Activated CD4-positive, alpha-beta T cell treated with anti-CD3 and anti-CD28 coated beads for 48 hours (primary cell): ENCODE results near the gene TBL1X.
"Not testable (repeated sequence)": the region's sequence is repeated elsewhere in the genome, so short reads cannot be mapped to it uniquely, and the experiment has no call there.

Experiments
- DNase-seq: peaks from one replicate; pipeline ENCODE4 v3.0.0-alpha.2; 2020

Gene TBL1X

DNA sequence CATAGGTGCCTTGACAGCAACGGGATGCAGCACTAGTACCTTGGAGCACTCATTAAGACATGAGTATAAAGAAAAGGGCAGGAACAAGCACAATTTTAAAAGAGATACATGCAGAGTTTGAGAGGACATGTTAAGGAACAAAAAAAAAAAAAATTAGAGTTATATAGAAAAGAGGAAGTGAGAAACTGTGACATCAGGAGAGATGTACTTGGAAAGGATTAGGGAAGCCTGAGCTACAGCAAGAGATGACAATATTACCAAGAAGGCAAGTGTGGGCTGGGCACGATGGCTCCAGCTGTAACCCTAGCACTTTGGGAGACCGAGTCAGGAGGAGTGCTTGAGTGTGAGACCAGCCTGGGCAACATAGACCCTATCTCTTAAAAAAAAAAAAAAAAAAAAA is 263.4 kb downstream of the TBL1X start:
- no peak for DNase-seq

GRCh38 chrX:9729171-9729885 is 264.5 kb downstream of the TBL1X start:
- DNase-seq = no peak

- no peak for DNase-seq
These were observed 265.2 kb downstream of the TBL1X start for GRCh38 chrX:9730078-9730477.

DNA sequence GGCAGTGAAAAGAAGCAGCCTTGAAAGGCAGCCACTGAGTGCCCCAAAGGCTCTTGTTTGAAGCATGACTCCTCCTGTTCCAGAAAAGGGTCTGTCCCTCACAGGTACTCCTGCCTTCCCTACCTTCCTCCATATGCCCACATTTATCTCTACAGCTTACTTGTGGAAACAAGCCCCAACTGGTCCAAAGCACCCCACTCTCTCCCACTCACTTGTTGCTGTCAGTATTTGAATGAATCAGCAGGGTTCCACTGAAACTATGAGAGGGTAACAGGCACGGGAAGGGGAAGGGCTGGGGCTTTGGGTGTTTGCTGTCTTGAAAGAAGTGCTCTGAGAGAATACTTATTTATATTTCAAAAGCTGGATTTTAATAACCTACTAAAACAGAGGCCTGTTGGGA is 265.9 kb downstream of the TBL1X start:
- DNase-seq = peak; percentile 11

GRCh38 chrX:9737363-9737762 is 272.5 kb downstream of the TBL1X start:
- DNase-seq = no peak

GRCh38 chrX:9738151-9738550 is 273.3 kb downstream of the TBL1X start:
- DNase-seq = no peak

GRCh38 chrX:9739130-9739529 is 274.3 kb downstream of the TBL1X start:
- no peak for DNase-seq

GRCh38 chrX:9745417-9746115 is 280.7 kb downstream of the TBL1X start:
- no peak for DNase-seq

DNA sequence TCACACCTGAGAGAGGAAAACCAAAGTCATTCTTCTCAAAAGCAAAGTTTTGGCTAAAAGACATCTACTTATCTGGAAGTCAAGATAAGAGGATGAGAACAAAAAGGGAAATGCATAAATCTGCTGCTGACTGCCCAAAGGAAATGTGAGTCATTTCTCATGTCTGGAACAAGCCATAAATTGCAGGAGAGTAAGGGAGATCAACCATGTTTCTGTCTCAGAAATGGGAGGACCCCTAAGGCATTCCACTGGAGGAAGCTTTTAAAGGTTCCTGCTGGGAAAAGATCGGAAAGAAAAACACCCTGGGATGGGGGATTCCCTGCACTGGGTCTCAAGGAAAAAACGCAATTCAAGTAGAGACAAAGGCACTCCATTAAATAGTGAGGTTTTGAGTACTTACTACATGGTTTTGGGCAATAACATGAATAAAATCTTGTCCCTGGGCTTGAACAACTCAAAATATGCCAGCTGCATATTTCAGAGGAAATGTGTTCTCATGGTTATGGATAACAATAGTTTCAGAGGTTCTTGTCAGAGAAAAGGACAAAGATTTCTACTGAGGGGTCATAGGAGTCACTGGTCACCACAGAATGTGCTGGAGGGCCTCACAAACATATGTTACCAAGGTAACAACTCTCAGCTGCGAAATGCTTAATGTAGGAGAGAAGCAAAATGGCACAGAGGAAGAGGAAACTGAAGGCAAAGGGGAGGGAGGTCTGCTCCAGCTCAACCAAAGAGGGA is 281.5 kb downstream of the TBL1X start:
- no peak for DNase-seq

GRCh38 chrX:9747644-9748043 is 282.8 kb downstream of the TBL1X start:
- DNase-seq = no peak

DNA sequence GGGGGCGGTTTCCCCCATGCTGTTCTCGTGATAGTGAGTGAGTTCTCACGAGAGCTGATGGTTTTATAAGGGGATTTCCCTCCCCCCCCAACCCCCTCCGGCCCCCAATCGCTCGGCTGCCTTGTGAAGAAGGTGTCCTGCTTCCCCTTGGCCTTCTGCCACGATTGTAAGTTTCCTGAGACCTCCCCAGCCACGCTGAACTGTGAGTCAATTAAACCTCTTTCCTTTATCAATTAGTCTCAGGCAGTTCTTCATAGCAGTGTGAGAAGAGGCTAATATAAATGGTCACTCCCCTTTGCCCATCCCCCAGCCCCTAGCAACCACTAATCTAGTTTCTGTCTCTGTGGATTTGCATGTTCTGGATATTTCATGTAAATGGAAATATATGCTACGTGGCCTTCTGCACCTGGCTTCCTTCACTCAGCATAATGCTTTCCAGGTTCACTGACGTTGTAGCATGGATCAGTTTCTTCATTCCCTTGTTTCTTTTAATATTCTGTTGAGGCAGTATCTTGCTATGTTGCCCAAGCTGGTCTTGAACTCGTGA is 284.4 kb downstream of the TBL1X start:
- DNase-seq = no peak

GRCh38 chrX:9757366-9757765 is 292.5 kb downstream of the TBL1X start:
- DNase-seq = no peak

GRCh38 chrX:9758021-9758638 is 293.3 kb downstream of the TBL1X start:
- DNase-seq = no peak

DNA sequence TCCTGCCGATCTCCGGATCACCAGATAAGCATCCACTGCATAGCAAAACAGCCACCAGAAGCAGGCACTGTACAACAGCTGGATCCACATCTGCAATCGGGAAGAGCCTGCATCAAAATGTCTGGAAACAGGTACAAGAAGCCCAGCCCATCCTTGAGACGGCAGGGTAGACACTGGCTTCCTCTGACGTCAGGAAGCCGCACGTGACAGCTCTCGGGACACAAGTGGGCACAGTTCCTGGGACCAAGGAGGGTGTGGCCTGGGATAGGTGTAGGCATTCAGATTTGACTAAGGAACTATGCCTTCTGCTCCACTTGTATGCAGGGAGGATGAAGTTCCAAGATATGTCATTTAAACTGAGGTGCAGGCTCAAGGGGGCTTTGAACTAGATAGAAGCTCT is 294.5 kb downstream of the TBL1X start:
- DNase-seq = no peak

- DNase-seq = no peak
These were observed 300.3 kb downstream of the TBL1X start for GRCh38 chrX:9765072-9765736.

DNA sequence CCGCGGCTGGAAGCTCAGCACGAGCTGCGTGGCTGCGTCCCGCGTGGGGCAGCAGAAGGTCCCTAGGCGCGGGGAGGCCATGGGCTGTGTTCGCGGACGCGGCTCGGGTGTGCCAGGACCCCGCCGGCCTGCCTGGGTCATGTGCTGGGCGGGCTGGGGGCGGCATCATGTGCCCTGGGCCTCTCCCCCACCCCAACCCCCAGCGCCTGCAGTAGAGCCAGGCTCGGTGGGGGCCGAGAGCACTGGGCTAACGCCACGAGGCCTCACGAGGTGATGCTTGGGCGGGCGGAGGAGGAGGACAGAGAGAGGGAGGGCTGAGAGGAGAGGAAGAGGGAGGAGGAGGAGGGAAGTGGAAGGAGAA is 300.9 kb downstream of the TBL1X start, which contains the start of gene GPR143:
GPR143 (minus strand) TSS at position 111 of the 361 bp plus-strand sequence; CDS start at position 81, 30 bp downstream.
- DNase-seq = no peak

GRCh38 chrX:9767375-9767774 is 302.5 kb downstream of the TBL1X start:
- DNase-seq = no peak

DNA sequence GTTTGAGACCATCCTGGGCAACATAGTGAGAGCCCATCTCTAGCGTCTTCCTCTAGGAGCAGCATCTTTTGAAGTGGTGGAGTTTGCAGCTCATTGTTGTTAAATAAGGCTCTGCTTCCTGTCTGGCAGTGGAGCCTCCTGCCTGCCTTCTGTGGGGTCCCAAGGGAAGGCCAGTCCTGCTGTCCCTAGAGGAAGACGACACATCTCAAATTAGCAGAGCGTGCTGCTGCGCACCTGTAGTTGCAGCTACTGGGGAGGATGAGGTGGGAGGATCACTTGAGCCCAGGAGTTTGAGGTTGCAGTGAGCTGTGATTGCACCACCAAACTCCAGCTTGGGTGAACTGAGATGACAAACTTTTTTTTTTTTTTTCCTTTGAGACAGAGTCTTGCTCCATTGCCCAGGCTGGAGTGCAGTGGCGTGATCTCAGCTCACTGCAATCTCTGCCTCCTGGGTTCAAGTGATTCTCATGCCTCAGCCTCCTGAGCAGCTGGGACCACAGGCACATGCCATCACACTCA is 303.5 kb downstream of the TBL1X start:
- DNase-seq = not testable (repeated sequence)

DNA sequence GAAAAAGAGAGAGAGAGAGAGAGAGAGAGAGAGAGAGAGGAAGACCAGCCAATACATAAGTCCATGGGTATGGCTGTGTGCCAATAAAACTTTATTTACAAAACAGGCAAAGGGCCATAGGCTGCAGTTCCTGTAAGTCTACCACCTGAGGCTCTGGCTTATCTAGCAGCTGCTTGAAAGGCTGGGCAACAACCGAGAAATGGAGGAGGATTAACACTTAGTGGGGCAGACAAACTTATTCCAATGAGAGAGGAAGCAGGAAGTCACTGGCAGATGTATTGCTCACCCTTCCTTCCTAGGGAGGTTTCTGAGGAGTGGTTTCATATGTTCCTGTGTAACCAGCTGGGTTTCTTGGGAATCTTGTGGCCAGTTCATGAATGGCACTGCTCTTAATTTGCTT is 305.5 kb downstream of the TBL1X start:
- DNase-seq = no peak

- no peak for DNase-seq
These were observed 308.1 kb downstream of the TBL1X start for GRCh38 chrX:9772943-9773342.

DNA sequence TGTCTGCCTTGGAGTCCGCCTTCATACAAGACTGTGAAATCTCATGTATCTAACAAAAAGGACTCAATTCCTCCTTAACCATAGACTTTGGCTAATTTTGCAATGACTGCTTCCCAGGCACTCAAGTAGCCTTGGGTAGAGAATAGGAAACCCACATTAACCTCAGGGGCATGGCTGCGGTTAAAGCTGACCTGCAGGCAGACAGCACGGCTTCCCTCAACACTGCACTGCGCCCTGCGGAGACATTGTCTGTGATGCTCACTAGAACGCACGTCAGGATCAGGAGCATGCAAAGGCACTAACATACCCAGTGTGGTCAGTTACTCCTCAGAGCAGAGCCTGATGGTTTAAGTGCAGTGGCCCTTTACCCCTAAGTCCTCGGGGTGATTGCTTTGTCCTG is 311.1 kb downstream of the TBL1X start:
- DNase-seq = no peak

- DNase-seq = no peak
These were observed 317.1 kb downstream of the TBL1X start for GRCh38 chrX:9781941-9782340.
